BLaER1 (cell line): ENCODE data around the gene KATNA1.

ENCODE experiments used
- H3K27ac ChIP-seq: shearing (Covaris generic); formaldehyde crosslinking; 2 replicates; pipeline ENCODE4 v1.8.1; 2022
- H3K27me3 ChIP-seq: shearing (Covaris generic); formaldehyde crosslinking; 2 replicates; pipeline ENCODE4 v1.8.1; 2022
- H3K36me3 ChIP-seq: shearing (Covaris generic); formaldehyde crosslinking; 2 replicates; pipeline ENCODE4 v1.8.1; 2022
- H3K4me1 ChIP-seq: shearing (Covaris generic); formaldehyde crosslinking; 2 replicates; pipeline ENCODE4 v1.8.1; 2022
- H3K4me2 ChIP-seq: shearing (Covaris generic); formaldehyde crosslinking; 2 replicates; pipeline ENCODE4 v1.8.1; 2022
- H3K4me3 ChIP-seq: shearing (Covaris generic); formaldehyde crosslinking; 2 replicates; pipeline ENCODE4 v1.8.1; 2022
- H3K9ac ChIP-seq: shearing (Covaris generic); formaldehyde crosslinking; 2 replicates; pipeline ENCODE4 v1.8.1; 2022
- H3K9me3 ChIP-seq: shearing (Covaris generic); formaldehyde crosslinking; 2 replicates; pipeline ENCODE4 v1.8.1; 2022
- H4K20me1 ChIP-seq: shearing (Covaris generic); formaldehyde crosslinking; 2 replicates; pipeline ENCODE4 v1.8.1; 2022
- Cebpa-rat ChIP-seq: shearing (Covaris generic); IDR thresholded peaks from 2 replicates; pipeline ENCODE4 v1.8.1; 2022

Gene KATNA1

DNA sequence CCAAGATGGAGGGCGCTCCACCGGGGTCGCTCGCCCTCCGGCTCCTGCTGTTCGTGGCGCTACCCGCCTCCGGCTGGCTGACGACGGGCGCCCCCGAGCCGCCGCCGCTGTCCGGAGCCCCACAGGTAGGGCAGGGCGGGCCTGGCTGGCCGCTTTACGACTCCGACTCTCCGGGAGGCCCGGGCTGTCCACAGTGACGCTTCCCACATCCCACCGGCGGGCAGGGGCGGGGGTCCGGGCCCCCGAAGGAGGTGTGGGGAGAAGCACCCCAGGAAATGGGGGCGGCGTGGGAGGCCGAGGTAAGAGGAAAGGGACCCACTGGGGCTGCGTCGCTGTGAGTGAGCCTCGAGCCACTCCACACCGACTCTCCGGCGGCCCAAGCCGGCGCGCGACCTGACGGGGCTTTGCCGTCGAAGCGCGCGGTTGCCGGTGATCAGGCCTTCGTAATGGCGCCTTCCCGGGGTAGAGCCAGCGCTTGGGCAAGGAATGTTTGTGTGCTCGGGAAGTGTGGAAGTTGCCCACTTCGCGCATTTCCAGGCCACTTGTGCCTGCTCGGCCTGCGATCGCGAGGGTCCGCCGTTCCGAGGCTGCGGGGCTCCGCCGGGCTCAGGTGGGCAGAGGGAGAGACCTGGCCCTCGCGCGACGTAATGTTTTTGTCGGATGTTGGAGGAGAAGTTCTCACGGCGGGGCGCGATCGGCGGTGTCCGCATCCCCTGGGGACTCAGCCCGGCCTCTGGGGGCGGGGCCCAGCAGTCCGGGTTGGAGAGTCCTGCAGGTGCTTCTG is 81.9 kb downstream of the KATNA1 start:
- peaks cover 46% of the 10 kb centered on the region for H4K20me1 ChIP-seq

DNA sequence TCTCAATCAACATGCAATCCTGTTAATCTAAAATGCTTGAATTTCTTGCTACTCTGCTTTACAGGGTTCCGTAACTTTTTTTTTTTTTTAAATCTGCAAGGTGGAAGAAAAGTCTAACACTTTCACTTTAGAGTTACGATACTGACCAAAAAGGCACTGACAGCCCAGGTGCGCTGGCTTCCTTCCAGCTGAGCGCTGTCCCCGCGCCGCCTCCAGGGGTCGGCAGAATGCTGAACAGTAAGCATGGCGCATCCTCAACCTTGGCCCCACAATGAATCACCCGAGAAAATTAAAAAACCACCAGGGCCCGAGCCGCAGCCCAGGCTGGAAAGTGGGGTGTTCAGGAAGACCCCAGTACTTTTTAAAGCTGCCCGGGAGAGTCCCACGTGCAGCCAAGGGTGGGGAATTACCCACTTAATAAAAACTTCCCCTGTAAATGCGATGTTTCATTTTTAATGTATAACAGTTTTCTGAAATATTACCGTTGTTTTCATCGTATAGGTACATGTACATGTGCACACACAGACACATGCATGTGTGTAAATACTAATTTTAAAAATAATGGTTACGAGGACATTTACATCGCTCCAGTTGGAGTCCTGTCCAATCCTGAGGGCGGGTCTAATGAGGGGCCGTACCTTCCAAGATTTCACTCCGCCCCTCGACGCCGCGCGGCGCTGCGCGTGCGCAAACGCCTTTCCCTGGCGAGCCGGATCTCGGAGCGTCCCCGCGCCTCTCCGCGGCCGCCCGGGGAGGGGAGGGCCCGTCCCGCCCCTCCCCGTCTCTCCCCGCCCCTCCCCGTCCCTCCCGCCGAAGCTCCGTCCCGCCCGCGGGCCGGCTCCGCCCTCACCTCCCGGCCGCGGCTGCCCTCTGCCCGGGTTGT is 82.7 kb downstream of the KATNA1 start, which contains the start of gene GINM1:
Gene GINM1 (plus strand): TSS at position 849 of the 883 bp plus-strand sequence. CDS start 40 bp downstream, outside the sequence.
- H3K9me3 ChIP-seq, result no peaks in the 10 kb centered on the region
- H3K9ac ChIP-seq, result peak within 1 kb of the TSS; percentile 94
- peaks cover 21% of the 10 kb centered on the region for H3K4me1 ChIP-seq
- H3K4me3 ChIP-seq, result peak within 1 kb of the TSS; percentile 99
- peak within 1 kb of the TSS; percentile 84 for H3K4me2 ChIP-seq
- peaks cover 38% of the 10 kb centered on the region for H4K20me1 ChIP-seq
- peak within 1 kb of the TSS; percentile 87 for H3K27ac ChIP-seq
- no peak for TF ChIP-seq Cebpa-rat
- no peaks in the 10 kb centered on the region for H3K27me3 ChIP-seq
- H3K36me3 ChIP-seq, result no peaks in the 10 kb centered on the region

More for the DNA sequence above, 81.9 kb downstream of the KATNA1 start:
- H3K4me1 ChIP-seq, result peaks cover 21% of the 10 kb centered on the region
- H3K9ac ChIP-seq, result peak overlapping the region; percentile 94
- H3K36me3 ChIP-seq, result no peaks in the 10 kb centered on the region
- H3K9me3 ChIP-seq, result no peaks in the 10 kb centered on the region
- peak overlapping the region; percentile 99 for H3K4me3 ChIP-seq
- H3K27me3 ChIP-seq, result no peaks in the 10 kb centered on the region
- H3K27ac ChIP-seq, result peak overlapping the region; percentile 87
- H3K4me2 ChIP-seq, result peak overlapping the region; percentile 82
- TF ChIP-seq Cebpa-rat, result no peak

- Histone ChIP-seq H3K36me3 (no peaks in the 10 kb centered on the region), H3K9ac (no peak overlapping the region), H3K4me3 (no peak overlapping the region), H3K9me3 (no peaks in the 10 kb centered on the region), H3K27ac (no peak overlapping the region), H4K20me1 (peaks cover 22% of the 10 kb centered on the region), H3K4me2 (no peak overlapping the region), H3K4me1 (peaks cover 21% of the 10 kb centered on the region), H3K27me3 (no peaks in the 10 kb centered on the region)
- TF ChIP-seq Cebpa-rat, result no peak
Measured at GRCh38 chr6:149563928-149564325, 84.6 kb downstream of the KATNA1 start.

GRCh38 chr6:149563203-149563927 is 85.1 kb downstream of the KATNA1 start:
- Histone ChIP-seq H3K27ac (no peak overlapping the region), H4K20me1 (peaks cover 16% of the 10 kb centered on the region), H3K4me1 (peaks cover 18% of the 10 kb centered on the region), H3K9ac (no peak overlapping the region), H3K36me3 (no peaks in the 10 kb centered on the region), H3K4me3 (no peak overlapping the region), H3K4me2 (no peak overlapping the region), H3K27me3 (no peaks in the 10 kb centered on the region), H3K9me3 (no peaks in the 10 kb centered on the region)
- TF ChIP-seq Cebpa-rat, result no peak

GRCh38 chr6:149560736-149561135 is 87.8 kb downstream of the KATNA1 start:
- Histone ChIP-seq H3K9ac (no peak overlapping the region), H3K27me3 (no peaks in the 10 kb centered on the region), H3K4me3 (no peak overlapping the region), H4K20me1 (no peaks in the 10 kb centered on the region), H3K27ac (no peak overlapping the region), H3K4me2 (no peak overlapping the region), H3K9me3 (no peaks in the 10 kb centered on the region), H3K36me3 (no peaks in the 10 kb centered on the region), H3K4me1 (0 out of 2 replicates have a peak, but pooled peaks cover 5% of the 10 kb centered on the region)
- no peak for TF ChIP-seq Cebpa-rat

DNA sequence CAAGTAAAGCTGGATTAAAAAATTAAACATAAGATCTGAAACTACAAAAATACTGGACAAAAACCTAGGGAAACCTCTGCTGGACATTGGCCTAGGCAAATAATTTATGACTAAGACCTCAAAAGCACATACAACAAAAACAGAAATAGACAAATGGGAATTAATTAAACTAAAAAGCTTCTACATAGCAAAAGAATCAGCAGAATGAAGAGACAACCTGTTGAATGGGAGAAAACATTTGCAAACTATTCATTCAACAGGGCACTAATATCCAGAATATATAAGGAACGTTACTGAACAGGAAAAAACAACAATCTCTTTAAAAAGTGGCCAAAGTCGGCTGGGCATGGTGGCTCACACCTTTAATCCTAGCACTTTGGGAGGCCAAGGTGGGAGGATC is 89.1 kb downstream of the KATNA1 start:
- no peak overlapping the region for H3K27ac ChIP-seq
- H4K20me1 ChIP-seq, result no peaks in the 10 kb centered on the region
- H3K4me3 ChIP-seq, result no peak overlapping the region
- no peak overlapping the region for H3K4me2 ChIP-seq
- no peaks in the 10 kb centered on the region for H3K36me3 ChIP-seq
- H3K27me3 ChIP-seq, result no peaks in the 10 kb centered on the region
- no peaks in the 10 kb centered on the region for H3K4me1 ChIP-seq
- TF ChIP-seq Cebpa-rat, result no peak
- no peaks in the 10 kb centered on the region for H3K9me3 ChIP-seq
- no peak overlapping the region for H3K9ac ChIP-seq

DNA sequence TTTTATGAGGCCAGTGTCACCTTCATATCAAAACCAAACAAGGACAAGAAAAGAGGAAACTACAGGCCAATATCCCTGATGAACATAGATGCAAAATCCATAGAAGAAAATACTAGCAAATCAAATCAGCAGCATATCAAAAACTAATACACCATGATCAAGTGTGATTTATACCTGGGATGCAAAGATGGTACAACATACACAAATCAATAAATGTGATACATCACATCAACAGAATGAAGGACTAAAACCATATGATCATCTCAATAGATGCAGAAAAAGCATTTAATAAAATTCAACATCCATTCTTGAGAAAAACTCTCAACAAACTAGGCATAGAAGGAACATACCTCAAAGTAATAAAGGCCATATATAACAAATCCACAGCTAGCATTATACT is 90.5 kb downstream of the KATNA1 start:
- H4K20me1 ChIP-seq, result no peaks in the 10 kb centered on the region
- no peaks in the 10 kb centered on the region for H3K9me3 ChIP-seq
- TF ChIP-seq Cebpa-rat, result no peak
- H3K27me3 ChIP-seq, result no peaks in the 10 kb centered on the region
- H3K9ac ChIP-seq, result no peak overlapping the region
- H3K36me3 ChIP-seq, result no peaks in the 10 kb centered on the region
- no peak overlapping the region for H3K4me3 ChIP-seq
- H3K4me1 ChIP-seq, result no peaks in the 10 kb centered on the region
- H3K4me2 ChIP-seq, result no peak overlapping the region
- no peak overlapping the region for H3K27ac ChIP-seq

GRCh38 chr6:149551920-149552319 is 96.6 kb downstream of the KATNA1 start:
- Histone ChIP-seq H3K36me3 (no peaks in the 10 kb centered on the region), H3K9me3 (no peaks in the 10 kb centered on the region), H3K27ac (peak overlapping the region; percentile 73), H3K4me3 (no peak overlapping the region), H4K20me1 (no peaks in the 10 kb centered on the region), H3K4me1 (peaks cover 20% of the 10 kb centered on the region), H3K9ac (no peak overlapping the region; the same call in 1 of the 2 replicates), H3K4me2 (peak overlapping the region; percentile 67), H3K27me3 (no peaks in the 10 kb centered on the region)
- no peak for TF ChIP-seq Cebpa-rat

DNA sequence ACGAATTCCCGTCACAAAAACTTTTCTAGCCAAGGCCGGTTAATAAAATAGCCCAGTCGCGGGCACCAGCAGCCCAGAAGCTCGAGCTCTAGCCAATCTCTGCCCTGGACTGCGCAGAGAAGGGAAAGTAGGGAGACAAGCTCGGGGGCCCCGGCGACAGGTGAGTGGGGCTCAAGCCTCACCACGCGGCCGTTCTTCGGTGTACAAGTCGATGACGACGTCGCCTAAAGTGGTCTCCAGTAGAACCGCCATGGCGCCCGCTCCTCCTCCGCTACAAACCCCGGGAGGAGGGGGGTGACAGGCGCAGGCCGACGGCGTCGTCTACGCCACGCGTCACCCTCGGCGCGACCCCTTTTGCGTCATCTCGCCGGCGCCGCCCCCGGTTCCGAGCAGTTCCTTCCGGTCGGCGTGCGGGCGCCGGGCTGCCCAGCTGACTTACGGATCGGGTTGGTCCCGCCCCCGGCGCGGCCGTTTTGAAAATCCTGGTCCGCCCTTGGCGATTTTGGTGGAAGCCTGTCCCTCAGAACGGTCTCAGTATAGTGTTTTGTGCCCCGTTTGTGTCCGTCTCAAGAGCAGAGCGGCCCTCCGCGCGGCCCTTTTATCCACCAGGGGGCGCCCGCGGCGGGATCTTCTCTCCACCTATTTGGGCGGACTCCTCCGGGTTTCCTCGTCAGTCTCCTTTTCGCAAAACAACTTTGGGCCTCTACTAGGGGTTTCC is 102.6 kb downstream of the KATNA1 start, which contains the start of gene PPIL4:
Gene PPIL4 (minus strand): TSS at position 290 of the 718 bp plus-strand sequence. CDS start 38 bp downstream, at position 252.
- no peaks in the 10 kb centered on the region for H3K9me3 ChIP-seq
- TF ChIP-seq Cebpa-rat, result no peak
- H3K4me3 ChIP-seq, result peak within 1 kb of the TSS; percentile 91
- peaks cover under 1% of the 10 kb centered on the region; the same call in 1 of the 2 replicates for H3K36me3 ChIP-seq
- peaks cover 34% of the 10 kb centered on the region for H3K4me1 ChIP-seq
- peak within 1 kb of the TSS; percentile 93 for H3K4me2 ChIP-seq
- peak within 1 kb of the TSS; percentile 87 for H3K27ac ChIP-seq
- no peaks in the 10 kb centered on the region for H3K27me3 ChIP-seq
- H4K20me1 ChIP-seq, result peaks cover 43% of the 10 kb centered on the region
- H3K9ac ChIP-seq, result peak within 1 kb of the TSS; percentile 93
